Measurements from ENCODE around the gene TOM1. TPM values are rescaled to one million over a fixed set of nuclear protein-coding genes. Genes with fewer than 3 reads are reported as not detected.

Gene TOM1
- total RNA-seq, 2 donors from 2014 or later: 108 TPM

DNA sequence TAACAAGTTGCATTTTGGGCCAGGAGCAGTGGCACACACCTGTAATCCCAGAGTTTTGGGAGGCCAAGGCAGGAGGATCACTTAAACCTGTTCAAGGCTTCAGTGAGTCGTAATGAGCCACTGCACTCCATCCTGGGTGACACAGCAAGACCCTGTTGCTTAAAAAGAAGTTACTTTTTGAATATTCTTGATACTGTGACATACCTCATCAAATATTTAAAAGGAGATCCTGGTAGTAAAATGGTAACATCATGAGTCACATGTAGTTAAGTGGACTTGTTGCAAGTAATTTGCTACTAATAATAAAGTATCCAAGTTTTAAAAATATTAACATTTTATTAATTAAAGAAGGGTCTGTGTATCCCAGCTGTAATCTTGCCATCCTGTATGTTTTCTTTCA lies 24.1 kb upstream of the TOM1 start:
- Histone ChIP-seq H3K4me1 (no peaks in the 10 kb centered on the region), H3K27ac (no peak overlapping the region), H3K36me3 (peaks cover 12% of the 10 kb centered on the region), H3K9me3 (no peaks in the 10 kb centered on the region), H3K4me3 (no peak overlapping the region), H3K27me3 (no peaks in the 10 kb centered on the region)
- TF ChIP-seq, protein P1, sequence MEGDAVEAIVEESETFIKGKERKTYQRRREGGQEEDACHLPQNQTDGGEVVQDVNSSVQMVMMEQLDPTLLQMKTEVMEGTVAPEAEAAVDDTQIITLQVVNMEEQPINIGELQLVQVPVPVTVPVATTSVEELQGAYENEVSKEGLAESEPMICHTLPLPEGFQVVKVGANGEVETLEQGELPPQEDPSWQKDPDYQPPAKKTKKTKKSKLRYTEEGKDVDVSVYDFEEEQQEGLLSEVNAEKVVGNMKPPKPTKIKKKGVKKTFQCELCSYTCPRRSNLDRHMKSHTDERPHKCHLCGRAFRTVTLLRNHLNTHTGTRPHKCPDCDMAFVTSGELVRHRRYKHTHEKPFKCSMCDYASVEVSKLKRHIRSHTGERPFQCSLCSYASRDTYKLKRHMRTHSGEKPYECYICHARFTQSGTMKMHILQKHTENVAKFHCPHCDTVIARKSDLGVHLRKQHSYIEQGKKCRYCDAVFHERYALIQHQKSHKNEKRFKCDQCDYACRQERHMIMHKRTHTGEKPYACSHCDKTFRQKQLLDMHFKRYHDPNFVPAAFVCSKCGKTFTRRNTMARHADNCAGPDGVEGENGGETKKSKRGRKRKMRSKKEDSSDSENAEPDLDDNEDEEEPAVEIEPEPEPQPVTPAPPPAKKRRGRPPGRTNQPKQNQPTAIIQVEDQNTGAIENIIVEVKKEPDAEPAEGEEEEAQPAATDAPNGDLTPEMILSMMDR (IDR thresholded peaks at IDR 0.05): no peak
- DNase-seq (ENCODE audit: low spot score): no peak

DNA sequence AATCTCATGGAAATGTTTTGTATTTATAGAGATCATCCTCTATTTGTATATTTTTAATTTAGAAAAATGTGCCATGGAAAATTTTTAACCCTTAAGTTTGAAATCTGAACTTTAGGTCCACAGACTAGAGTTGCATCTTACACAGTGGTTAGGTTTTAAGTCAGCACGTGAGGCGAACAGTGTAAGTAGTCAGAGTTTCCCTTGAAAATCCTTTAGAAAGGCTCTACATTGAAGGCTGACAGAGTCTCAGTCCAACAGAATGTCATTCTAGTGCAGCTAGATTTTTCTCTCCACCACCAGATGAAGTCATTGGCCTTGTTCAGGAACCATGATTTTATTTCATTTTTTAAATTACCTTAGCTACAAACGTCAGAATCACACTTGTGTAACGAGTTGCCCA lies 23.7 kb upstream of the TOM1 start:
- TF ChIP-seq, protein P1 (IDR thresholded peaks at IDR 0.05): no peak
- Histone ChIP-seq H3K27me3 (no peaks in the 10 kb centered on the region), H3K27ac (no peak overlapping the region), H3K36me3 (peaks cover 12% of the 10 kb centered on the region), H3K4me3 (no peak overlapping the region), H3K9me3 (no peaks in the 10 kb centered on the region), H3K4me1 (no peaks in the 10 kb centered on the region)
- DNase-seq (ENCODE audit: low spot score): no peak

DNA sequence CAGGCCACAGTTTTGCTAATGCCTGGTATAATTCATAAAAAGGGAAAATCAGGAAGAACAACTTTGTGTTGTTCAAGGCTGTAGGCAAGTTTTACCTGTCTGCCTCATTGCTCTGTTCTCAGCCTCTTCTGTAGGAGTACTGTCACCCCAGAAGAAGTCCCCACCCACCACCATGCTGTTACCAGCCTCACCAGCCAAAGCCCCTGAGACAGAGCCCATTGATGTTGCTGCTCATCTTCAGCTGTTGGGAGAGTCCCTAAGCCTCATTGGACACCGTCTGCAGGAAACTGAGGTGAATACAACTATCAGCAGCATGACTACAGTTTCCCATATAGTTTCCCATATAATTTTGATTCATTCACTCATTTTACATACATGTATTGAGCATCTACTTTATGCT lies 11.6 kb upstream of the TOM1 start:
- Histone ChIP-seq H3K9me3 (no peaks in the 10 kb centered on the region), H3K27ac (no peak overlapping the region), H3K36me3 (peaks cover 62% of the 10 kb centered on the region), H3K27me3 (no peaks in the 10 kb centered on the region), H3K4me3 (no peak overlapping the region), H3K4me1 (no peaks in the 10 kb centered on the region)
- no peak for DNase-seq (ENCODE audit: low spot score)
- TF ChIP-seq, protein P1 (IDR thresholded peaks at IDR 0.05): no peak

DNA sequence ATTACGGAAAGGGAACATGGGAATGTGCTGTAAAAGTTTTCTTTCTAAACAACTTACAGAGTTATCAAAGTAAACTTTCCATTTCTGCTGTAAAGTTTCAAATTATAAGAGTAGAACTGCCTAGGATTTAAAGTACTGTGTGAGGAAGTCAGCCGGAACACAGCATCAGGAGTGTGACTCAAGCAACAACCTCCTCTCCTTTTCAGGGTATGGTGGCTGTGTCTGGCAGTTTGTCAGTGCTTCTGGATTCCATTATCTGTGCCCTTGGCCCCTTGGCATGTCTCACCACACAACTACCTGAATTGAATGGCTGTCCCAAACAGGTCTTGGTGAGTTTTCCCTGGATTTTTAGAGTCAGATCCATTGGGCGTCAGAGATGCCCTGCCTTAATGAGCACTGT lies 6.9 kb upstream of the TOM1 start:
- Histone ChIP-seq H3K9me3 (no peaks in the 10 kb centered on the region), H3K27ac (no peak overlapping the region), H3K36me3 (peaks cover 55% of the 10 kb centered on the region), H3K4me3 (no peak overlapping the region), H3K27me3 (no peaks in the 10 kb centered on the region), H3K4me1 (no peaks in the 10 kb centered on the region)
- TF ChIP-seq, protein P1 (IDR thresholded peaks at IDR 0.05): no peak
- no peak for DNase-seq (ENCODE audit: low spot score)

DNA sequence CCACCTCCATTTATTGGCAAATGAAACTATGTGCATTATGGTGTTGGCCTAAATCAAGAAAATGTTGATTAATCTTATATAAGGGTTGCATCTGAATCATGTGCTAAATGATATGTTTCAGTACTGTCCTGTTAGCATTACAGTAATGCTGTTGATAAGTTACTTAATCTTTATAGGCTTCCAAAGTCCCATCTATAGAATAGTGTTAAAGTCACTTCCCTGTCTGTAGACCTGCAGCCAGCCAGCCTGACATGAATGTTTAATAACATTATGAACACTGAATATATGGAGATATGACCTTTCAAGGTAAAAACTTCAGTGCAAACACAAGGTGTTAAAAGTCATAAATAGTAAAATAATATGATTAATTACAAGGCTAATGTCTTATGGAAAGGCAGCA lies 3.6 kb upstream of the TOM1 start:
- Histone ChIP-seq H3K4me1 (peaks cover 0 to 8% of the 10 kb centered on the region in 2 donors), H3K27me3 (no peaks in the 10 kb centered on the region), H3K36me3 (peaks cover 29% of the 10 kb centered on the region), H3K27ac (no peak overlapping the region), H3K9me3 (no peaks in the 10 kb centered on the region), H3K4me3 (no peak overlapping the region)
- DNase-seq (ENCODE audit: low spot score): no peak
- TF ChIP-seq, protein P1 (IDR thresholded peaks at IDR 0.05): no peak

DNA sequence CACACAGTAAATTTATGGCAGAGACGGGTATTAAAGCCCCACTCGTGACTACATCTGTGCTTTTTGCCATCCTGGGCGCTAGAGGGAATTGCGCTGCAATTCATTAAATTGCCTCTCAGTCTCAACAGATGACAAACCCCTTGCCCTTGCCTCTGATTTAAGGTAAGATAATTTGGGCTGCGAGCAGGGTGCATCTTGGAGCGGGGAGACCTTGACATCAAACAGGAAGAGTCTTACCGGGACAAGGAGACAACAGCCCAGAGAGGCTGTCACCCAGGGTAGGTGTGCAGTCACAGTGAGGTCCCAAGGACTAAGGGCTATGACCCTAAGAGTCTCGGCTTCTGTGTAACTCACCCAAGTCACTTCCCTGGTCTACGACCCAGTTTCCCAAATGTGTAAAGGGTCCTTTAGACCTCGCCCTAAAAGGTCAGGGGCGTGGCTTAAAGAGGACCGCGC lies 449 bp upstream of the TOM1 start:
- DNase-seq (ENCODE audit: low spot score): no peak
- peak overlapping the region; percentile 97 to 99 for H3K27ac ChIP-seq
- no peaks in the 10 kb centered on the region for H3K27me3 ChIP-seq
- no peaks in the 10 kb centered on the region for H3K9me3 ChIP-seq
- peak overlapping the region; percentile 64 to 90 for H3K4me3 ChIP-seq
- peaks cover 0 to 23% of the 10 kb centered on the region in 2 donors for H3K4me1 ChIP-seq
- peaks cover 3% of the 10 kb centered on the region for H3K36me3 ChIP-seq
- TF ChIP-seq, protein P1 (IDR thresholded peaks at IDR 0.05): no peak

All from right atrium auricular region (tissue), 2 donors.